Measurements from ENCODE around the gene TTC34.

TTC34 gene

DNA sequence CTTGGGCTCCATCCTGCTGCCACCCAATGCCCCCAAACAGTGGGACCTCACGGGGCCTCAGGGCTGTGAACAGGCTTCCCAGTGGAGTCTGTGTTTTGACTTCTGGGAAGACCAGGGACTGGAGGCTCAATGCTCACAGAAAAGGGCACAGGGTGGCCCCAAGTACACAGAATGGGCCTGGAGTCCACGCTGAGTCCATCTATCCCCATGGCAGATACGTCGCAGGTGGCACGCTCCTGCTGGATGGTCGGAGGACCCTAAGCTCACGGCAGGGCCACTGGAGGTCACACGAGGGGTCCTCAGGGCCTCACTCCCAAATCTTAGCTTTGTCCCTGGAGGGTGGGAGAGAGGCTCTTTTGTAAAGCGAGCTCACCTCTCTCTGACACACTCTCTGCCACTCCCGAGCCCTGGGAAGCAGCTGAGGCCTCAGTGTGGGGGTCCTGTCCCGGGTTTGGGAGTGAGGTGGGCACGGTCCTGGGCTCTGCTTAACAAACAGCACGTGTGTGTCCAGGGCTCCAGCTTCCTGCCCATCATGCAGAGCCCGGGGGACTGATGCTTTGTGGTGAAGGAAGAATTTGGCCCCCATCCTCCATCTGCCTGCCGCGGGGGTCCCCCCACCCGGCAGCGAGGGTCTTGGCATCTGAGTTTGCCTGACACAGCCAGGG is 27.2 kb upstream of the TTC34 start:
- FAIRE-seq: no peak

DNA sequence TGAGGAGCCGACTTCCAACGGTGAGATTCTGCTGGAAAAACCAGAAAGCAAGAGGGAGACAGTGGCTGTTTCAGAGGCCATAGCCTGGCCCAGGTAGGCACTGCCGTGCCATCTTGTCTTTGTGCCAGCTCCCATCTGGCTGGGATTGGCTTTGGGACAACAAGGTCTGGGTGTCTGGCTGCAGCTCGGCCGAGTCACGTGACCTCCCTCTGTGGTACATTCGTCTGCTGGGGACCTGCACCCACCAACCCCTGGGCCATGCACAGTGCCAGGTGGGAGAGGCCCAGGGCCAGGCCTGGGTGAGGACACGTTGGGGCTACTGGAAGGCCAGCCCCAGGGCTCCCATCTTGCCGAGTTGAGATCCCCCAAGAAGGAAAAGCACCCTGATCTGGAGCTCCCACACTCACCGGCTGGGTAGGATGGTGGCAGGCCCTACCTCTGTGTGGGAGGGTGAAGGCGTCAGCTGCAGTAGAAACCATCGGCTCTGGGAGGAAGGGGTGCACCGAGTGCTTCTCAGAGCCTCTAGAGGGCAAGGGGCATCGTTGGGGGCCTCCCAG is 25.3 kb upstream of the TTC34 start:
- no peak for FAIRE-seq

DNA sequence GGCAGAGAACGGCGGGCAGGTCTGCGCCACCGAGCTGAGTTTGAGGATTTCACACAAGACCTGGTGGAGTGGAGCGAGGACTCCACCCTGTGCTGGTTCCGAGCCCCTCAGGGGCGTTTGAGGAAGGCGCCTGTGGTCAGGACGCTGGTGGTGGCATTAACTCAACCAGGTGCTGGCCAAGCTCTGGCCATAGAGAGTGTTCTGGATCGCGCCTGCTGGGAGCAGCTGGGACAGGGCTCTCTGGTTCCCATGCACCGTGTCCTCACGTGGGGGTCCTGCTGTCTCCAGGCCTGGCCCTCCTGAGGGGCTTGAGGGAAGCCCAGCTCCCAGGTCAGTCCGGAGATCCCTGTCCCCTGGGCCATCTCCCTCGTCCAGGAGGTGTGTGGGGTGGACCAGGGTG is 24.8 kb upstream of the TTC34 start:
- no peak for FAIRE-seq

DNA sequence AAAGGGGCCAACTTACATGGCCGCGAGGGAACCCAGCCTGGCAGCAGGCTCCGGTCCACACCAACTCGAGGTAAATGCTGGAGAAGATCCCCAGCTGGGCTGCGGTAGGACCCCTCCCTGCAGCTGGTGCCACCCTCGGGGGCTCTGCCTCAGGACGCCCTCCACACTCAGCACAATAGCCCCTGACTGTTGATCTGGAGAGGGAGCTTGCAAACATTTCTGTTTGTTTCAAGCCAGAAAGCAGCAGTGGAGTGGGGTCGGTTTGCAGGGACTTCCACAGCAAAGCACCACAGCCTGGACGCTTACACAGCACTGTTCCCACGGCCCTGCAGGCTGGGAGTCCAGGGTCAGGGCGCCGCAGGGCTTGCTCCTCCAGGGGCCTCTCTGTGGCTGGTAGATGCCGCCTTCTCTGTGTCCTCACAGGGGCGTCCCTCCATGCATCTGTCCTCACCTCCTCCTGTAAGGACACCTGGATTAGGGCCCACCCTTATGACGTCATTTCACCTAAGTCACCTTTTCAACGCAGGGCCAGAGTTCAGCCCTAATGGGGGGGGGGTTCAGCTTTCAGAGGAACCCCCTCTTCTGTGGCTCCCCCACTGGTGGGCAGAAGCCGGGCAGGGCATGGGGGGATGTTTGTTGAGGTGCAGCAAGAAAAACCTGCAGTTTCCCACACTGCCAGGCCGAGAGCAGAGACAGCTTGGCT is 24.1 kb upstream of the TTC34 start:
- FAIRE-seq: no peak

DNA sequence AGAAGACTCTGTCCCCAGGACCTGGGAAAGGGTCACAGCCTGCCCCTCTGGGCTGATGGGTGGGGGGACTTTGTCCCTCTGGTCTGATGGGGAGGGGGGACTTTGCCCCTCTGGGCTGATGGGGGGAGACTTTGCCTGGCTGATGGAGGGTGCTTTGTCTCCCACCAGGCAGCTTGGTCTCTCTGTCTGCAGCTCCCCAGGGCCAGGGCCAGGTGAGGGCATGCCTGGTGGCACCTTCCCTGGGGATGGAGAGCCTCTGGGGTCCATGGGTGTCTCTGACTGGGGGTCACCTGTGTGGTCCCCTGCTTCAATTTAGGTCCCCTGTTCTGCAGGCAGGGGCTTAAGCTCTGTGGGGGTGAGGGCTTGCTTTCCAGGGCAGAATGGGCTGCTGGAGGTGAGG is 23.5 kb upstream of the TTC34 start:
- FAIRE-seq: no peak

DNA sequence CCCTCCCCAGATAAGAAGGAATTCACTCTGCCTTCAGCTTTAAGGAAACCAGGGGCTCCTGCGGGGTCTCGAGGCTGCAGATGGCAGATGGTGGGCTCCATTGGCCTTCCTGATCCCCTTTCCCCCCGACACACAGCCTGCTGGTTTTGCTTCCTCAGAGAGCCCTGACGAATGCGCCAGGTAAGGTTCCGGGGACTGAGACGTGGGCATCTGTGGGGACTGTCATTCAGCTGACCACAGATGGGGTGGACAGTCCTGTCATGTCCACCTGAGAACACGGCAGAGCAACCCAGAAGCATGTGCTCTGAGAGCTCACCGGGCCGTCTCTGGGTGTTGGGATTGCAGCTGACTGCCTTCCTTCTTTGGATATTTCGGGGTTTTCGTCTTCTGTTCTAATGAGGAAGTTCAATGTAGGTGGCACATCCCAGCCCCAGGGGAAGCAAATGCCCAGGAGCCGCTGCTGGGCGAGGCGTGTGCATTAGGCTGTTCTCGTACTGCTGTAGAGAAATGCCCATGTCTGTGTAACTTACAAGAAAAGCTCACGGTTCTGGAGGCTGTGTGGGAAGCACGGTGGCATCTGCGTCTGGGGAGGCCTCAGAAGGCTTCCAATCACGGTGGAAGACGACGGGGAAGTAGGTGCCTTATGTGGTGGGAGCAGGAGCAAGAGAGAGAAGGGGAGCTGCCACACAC is 22.6 kb upstream of the TTC34 start:
- FAIRE-seq: no peak

DNA sequence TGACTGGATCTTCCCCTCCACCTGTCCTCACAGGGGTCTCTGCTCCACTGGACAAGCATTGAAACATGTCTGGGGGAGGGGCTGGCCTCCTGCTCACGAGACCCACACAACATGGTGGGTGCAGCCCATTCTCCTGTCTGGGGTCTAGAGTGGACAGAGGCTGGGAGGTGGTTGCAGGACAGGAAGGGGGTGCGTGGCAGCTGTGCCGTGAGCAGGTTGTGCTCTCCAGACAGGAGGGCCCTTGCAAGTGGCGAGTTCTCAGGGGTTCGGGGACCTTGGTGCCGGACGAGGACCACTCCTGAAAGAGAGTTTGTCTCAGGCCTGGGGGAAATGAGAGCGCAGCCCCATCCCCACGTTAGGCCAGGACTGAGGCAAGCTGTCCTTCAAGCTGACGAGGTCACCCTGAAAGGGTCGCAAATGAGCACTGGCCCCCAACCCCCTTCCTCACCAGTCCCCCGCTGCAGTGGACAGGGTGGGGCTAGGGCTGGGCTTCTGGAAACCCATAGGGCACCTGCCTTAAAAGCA is 21.2 kb upstream of the TTC34 start:
- FAIRE-seq: no peak

DNA sequence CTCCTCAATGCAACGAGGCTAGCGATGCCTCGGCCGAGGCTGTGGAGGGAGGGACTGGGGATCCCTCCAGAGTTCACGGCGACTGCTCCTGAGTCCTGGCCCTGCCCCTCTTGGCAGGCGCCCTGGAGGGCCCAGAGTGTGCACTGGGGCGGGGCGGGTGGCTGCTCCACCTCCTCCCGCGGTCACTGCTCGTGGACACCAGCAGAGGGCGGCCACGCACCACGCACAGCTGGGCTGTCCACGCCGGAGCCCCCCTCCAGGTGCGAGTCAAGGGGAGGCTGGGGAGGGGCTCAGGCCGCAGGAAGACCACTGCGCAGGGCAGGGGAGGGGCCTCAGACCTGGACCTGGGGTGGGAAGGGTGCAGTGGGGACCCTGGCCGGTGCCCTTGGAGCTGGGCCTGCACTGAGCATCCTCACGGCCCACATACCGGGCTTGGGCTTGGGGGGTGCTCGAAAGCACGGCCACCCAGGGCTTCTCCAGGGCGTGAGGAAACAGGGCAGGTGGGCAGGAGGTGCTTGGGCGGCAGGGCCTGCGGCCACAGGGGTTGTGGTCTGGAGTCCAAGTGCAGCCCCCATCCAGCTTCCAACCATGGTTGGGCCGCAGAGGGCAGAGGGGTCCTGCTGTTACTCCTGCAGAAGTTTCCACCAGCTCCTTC is 20.6 kb upstream of the TTC34 start:
- no peak for FAIRE-seq

DNA sequence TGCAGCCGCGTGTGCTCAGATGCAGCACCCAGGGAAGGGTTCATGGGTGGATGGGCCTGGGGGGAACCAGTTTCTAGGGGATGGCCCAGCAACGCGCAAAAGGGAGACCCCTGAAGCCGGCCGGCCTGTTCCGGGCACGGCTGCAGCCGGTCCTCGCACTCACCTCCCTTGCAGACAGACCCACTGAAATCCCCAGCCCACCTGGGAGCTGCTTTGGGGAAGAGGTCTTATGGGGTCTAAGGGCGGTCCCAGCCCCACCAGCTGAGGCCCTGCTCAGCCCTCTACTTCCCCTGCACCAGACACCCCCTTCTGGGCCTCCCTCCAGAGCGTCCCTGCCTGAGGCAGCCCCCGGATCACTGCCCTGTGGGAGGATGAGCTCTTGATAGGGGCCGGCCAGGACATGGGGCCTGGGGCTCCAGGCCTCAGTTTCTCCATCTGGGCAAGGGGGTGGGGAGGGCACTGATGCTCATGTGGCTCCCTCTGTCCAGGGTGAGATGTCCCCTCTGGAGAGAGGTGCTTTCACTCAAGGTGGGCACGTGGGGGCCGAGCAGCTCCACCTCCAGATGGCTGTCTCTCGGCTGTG is 20.0 kb upstream of the TTC34 start:
- FAIRE-seq: no peak

DNA sequence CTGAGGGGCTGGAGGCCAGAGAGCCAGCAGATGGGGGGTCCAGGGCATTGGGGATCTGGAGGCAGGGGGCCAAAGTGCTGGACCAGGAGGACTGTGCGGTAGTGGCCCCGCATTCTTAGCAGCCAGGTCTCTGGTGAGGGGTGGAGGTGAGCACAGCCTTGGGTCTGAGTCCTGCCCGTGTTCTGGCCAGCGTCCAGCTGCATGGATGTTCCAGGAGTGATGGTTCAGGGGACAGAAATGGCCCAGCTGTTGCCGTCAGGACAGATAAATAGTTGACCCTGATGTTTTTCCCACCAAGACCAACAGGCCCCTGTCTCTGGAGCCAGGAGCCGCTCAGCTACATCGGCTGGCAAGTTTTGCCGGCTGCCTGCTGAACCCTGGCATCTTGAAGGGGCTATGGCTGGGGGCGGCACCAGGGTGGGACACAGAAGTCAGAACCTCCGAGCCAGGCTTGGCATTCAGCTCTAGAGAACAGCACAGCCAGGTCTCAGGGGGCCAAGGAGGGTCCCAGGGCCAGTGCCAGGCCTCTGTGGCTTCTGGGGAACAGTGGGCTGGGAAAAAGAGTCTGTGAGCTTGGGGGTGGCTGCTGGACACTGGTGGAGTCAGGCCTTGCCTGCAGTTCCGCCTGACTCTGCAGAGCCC is 19.4 kb upstream of the TTC34 start:
- no peak for FAIRE-seq

DNA sequence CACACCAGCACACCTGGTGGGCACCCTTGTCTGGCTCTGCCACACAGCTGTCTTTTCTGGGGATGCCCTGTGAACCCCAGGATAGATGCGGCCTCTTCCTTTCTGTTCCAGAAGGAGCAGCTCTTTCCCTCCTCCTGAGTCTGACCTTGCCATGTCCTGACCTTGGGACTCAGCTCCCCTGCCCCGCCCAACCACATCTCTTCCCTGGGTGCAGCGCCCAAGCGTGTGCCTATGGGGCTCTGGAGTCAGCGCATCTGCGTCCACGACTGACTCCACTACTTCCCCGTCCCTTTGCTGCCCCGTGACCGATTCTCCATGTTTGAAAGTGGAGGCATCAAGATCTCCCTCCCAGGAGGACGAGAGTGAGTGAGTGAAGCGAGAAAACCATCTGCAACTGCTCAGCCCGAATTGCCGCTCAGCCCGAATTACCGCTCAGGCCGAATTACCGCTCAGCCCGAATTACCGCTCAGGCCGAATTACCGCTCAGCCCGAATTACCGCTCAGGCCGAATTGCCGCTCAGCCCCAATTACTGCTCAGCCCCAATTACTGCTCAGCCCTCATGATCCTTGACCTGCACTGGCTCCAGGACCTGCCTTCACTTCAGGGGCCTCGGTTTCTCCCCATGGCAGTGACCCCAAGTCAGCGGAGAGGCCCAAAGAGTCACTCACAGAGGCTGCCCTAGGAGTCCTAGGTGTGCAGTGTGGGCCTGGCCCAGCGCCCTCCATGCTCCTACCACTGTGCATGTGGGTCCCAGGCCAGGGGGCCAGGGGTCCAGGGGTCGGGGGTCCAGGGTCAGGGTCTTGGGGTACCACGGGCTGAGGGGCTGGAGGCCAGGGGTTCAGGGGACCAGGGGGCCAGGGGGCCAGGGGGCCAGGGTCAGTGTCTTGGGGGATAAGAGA is 18.6 kb upstream of the TTC34 start:
- FAIRE-seq: no peak

DNA sequence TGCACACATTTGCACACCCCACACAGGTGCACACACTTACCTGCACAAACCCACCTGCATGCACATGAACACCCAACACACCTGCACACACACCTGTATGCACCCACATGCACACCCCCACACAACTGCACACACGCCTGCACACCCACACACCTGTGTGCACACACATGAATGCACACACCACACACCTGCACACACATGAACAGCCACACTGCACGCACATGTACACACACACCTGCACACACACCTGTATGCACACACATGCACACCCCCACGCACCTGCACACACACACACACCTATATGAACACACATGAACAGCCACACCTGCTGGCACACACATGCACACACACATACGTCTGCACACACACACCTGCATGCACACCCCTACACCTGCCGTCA is 17.9 kb upstream of the TTC34 start:
- FAIRE-seq: no peak

DNA sequence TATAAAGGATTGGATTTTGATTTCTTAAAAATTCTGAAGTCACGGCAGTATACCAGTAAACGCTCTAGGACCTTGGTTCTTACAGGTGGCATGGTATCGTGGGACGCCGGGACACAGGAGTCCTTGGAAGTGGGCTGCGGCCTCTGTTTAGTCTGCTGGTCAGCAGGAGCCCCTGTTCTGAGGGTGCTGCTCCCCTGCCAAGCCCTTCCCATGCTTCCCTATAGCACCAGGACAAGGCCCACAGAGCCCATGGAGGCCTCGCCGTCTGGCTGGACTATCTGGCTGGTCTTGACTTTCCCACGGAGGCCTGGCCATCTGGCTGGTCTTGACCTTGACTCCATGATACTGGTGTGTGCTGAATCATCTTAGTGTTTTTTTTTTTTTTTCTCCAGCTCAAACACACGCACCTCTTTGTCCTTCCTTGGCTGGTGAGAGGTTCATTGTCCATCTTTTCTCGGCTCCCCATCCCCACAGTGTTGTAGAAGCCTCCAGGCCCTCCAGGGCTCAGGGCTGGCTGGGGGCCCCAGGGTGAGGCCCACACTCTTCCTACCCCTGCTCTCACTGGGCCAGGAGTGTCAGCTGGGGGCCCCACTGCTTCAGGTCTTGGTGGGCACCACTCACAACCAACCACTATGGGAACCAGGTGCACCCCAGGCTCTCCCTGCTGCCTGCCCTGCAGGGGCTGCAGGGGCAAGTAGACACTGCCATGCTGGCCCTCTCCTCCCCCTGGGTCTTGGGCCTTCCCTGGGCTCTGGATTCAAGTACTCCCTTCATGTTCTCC is 16.5 kb upstream of the TTC34 start:
- no peak for FAIRE-seq

DNA sequence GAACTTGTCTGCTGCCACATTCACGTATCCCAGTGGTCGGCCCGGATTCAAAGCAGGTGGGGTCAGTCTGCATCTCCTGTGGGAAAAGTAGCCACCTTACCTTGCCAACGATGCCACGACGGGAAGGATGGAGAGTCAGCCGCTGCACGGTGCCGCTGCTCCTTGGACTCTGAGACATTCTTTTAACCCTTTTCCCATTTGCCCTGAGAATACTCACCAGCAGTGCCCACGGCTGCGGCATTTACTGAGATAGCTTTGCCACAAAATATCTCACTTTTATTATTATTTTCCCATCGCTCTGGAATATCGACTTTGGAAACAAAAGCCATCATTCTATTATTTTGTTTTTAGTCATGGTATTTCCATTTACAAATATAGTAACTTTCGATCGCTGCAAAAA is 15.3 kb upstream of the TTC34 start:
- no peak for FAIRE-seq

DNA sequence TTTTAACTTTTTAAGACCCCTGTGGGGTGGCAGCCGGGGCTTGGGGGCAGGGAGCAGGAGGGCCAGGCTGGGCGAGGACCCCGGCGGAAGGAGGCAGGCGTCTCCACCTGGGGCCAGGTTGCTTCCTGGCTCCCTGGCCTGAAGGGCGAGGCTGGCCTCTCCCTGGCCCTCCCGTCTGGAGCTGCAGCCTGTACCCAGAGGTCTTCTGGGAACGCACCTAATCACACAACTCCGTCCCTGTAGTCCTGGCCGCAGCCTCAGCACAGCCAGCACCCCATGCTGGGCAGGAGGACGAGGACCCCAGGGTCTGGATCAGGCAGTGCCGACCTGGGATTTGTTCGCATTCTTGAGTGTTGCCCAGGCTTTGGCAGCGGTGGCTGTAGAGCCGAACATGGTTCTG is 14.1 kb upstream of the TTC34 start:
- no peak for FAIRE-seq

DNA sequence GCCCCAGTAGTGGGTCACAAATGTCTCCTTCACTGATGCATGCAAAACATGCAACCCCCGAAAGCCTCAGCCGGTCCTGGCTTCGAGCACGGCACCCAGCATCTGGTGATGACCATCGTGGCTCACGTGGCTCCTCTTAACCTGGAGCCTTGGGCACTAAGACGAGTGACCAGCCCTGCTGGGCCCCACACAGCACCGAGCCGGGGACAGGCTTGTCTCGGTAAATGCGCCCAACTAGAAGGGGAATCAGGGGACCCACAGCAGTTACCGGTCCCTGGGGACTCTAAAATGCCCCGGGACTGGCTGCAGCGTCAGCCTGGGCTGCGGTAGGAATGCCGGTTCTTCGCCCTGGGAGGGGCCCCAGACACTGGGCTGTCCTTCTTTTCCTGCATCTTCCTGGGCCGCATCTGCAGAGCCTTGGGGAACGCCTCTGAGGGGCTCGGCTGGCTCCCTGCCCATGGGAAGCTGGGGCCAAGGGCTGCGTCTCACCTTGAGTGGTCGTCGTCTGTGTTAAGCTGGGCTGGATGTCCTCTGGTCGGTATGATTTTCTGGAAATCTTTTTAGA is 13.1 kb upstream of the TTC34 start:
- FAIRE-seq: no peak

DNA sequence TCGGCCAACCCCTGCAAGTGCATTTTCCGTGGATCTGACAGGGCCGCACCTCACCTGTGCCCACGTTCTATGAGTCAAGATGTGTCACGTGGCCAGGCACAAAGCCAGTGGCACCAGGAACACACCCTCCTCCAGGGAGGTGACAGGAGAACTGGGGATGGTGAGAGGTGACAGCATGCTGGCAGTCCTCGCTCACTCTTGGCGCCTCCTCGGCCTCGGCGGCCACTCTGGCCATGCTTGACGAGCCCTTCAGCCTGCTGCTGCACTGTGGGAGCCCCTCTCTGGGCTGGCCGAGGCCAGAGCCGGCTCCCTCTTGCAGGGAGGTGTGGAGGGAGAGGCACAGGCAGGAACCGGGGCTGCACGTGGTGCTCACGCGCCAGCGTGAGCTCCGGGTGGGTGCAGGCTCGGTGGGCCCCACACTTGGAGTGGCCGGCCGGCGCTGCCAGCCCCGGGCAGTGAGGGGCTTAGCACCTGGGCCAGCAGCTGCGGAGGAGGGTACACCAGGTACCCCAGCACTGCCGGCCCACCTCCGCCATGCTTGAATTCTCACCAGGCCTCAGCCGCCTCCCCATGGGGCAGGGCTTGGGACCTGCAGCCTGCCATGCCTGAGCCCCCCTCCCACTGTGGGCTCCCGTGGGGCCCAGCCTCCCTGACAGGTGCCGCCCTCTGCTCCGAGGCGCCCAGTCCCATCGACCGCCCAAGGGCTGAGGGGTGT is 11.6 kb upstream of the TTC34 start:
- no peak for FAIRE-seq

DNA sequence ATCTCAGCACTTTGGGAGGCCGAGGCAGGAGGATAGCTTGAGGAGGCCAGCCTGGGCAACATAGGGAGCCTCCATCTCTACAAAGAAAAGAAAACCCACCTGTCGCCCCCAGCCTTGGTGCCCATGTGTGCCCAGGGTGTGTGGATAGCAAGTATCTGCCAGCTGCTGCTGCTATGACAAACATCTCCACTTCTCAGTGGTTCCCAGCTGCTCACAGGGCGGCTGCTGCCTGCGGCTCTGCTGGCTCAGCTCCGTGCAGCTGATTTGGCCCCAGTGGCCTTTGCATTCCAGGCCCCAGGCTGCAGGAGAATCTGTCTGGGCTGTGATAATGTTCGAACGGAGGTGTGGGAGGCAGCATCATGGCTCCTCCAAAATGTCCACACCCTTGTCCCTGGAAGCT is 10.6 kb upstream of the TTC34 start:
- FAIRE-seq: no peak

DNA sequence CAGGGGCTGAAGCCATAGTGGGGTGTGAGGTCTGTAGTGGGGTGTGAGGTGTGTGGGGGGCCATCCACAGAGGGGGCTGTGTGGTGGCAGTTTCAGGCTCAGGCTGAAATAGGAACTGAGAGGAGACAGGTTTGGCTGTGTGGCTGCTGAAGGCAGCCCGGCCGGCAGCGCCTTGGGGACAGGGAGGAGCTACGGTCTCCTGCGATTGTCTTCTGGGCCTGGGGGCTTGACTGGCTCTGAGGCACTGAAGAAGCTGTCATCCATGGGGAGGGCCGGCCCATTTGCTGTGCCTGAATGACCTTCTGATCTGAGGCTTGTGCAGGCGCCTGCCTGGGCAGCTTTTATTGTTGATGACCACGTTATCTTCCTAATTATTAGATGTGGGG is 10.0 kb upstream of the TTC34 start:
- FAIRE-seq: no peak
